GM20000 (cell line): ENCODE measurements around the gene TMEM168.

Experiments used
- DNase-seq: peaks from one replicate; pipeline ENCODE4 v3.0.0; 2012; ENCODE audit warnings: low spot score
- TF ChIP-seq, protein P1 (sequence below): IDR thresholded peaks from 2 replicates; pipeline ENCODE4 v1.5.1; 2012; ENCODE audit warnings: mild to moderate bottlenecking, control low read depth; ENCODE audit errors: extremely low read depth, missing control alignments

The TMEM168 gene

DNA sequence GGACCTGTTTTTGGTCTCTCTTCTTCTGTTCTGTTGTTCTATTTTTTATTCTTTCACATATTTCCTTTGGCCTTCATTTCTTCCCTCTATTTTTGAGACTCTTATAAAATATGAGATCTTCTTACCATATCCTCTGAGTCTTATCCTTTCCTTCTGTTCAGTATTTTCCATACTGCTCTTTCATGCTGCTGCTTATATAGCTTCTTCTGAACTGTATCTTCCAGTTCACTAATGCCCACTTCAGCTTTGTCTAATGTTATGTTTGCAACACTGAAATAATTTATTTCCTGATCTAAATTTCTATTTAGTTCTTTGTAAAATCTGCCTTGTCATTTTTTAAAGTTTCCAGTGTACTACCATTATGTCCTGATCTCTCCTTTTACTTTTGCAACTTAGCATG, 12.8 kb downstream of the TMEM168 start:
- no peak for DNase-seq
- TF ChIP-seq, protein P1, sequence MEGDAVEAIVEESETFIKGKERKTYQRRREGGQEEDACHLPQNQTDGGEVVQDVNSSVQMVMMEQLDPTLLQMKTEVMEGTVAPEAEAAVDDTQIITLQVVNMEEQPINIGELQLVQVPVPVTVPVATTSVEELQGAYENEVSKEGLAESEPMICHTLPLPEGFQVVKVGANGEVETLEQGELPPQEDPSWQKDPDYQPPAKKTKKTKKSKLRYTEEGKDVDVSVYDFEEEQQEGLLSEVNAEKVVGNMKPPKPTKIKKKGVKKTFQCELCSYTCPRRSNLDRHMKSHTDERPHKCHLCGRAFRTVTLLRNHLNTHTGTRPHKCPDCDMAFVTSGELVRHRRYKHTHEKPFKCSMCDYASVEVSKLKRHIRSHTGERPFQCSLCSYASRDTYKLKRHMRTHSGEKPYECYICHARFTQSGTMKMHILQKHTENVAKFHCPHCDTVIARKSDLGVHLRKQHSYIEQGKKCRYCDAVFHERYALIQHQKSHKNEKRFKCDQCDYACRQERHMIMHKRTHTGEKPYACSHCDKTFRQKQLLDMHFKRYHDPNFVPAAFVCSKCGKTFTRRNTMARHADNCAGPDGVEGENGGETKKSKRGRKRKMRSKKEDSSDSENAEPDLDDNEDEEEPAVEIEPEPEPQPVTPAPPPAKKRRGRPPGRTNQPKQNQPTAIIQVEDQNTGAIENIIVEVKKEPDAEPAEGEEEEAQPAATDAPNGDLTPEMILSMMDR: no peak

- TF ChIP-seq, protein P1: no peak
- no peak for DNase-seq
Observed at GRCh38 chr7:112771166-112771565, 19.0 kb downstream of the TMEM168 start.

DNA sequence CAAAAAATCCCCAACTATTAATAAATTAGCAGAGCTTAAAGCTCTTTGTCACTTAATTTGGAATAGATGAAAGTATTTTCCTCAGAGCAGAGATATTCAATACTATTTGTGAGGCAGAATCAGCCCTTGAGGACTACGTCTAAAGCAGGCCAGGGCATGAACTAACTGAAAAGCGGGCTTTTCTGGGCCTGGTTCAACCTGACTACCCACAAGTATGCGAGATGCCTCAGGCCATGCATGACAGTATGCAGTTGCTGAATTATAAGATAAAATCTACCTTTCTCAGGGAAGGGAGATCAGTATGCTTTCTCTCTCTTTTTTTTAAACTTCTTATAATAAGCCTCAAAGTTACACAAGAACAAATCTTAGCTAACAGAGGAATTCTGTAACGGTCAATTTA, 20.1 kb downstream of the TMEM168 start:
- no peak for DNase-seq
- TF ChIP-seq, protein P1: no peak

- no peak for DNase-seq
- TF ChIP-seq, protein P1: no peak
Observed at GRCh38 chr7:112765105-112765504, 25.1 kb downstream of the TMEM168 start.

DNA sequence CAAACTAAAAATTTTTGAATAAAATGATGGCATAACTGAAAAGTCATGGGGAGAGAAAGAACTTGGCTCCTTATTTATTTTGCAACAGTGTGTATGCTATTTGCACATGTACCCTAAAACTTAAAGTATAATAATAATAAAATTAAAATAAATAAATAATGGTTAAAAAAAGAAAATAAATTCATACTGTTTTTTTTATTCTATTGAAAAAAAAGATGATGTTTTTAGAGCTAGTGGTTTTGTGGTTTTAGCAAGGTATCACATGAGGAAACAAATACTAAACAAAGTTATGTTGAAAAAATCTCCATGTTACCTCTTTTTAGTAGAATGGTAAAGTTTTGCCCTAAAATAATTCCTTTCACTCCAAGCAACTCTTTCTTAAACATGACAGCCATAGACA, 26.2 kb downstream of the TMEM168 start:
- no peak for DNase-seq
- TF ChIP-seq, protein P1: no peak

GRCh38 chr7:112763298-112763697, 26.9 kb downstream of the TMEM168 start:
- TF ChIP-seq, protein P1: no peak
- no peak for DNase-seq

- TF ChIP-seq, protein P1: no peak
- DNase-seq: no peak
Observed at GRCh38 chr7:112759905-112760304, 30.3 kb downstream of the TMEM168 start.
